ENCODE results near the gene GOSR2.

GOSR2 gene

DNA sequence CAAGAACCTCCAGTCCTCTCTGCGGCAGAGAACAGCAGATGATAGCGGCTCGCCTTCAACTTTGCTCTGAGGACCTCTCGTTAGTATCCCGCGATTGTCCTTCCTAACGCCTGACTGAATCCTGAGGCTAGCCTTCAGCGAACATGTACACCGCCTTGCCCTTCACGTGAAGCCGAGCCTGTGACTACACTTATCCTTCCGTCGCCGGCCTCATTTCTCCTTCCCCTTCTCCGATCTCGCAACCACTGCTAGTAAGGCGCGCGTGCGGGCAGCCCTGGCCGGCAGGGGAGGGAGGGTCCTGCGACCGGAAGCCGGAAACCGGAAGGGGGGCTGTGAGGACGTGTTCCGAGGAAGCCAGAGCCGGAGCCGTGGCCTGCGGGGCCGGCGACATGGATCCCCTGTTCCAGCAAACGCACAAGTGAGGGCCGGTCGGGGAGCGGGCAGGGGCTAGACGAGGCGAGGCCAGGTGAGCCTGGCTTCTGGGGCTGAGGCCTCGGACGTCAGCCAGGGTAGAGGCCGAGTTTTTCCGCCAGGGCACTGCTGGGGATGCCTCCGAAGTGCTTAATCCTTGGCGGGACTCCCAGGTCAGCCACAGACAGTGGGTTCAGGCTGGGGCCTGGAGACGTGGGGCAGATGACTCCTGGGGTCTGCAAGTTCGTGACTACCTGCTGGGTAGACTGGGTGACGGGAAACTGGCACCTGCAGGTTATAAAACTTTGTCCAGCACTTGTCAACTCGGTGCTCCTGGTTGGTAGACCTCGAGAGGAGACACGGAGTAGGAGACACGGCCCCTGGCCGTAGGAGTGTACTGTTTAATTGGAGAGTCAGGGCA, at the start of gene GOSR2:
Gene GOSR2 (plus strand): TSS at position 357 of the 832 bp plus-strand sequence. CDS start 33 bp downstream, at position 390.
- in situ Hi-C loops (cut with HindIII; ENCODE audit: low sequenced_read_pairs) = no loop called here

DNA sequence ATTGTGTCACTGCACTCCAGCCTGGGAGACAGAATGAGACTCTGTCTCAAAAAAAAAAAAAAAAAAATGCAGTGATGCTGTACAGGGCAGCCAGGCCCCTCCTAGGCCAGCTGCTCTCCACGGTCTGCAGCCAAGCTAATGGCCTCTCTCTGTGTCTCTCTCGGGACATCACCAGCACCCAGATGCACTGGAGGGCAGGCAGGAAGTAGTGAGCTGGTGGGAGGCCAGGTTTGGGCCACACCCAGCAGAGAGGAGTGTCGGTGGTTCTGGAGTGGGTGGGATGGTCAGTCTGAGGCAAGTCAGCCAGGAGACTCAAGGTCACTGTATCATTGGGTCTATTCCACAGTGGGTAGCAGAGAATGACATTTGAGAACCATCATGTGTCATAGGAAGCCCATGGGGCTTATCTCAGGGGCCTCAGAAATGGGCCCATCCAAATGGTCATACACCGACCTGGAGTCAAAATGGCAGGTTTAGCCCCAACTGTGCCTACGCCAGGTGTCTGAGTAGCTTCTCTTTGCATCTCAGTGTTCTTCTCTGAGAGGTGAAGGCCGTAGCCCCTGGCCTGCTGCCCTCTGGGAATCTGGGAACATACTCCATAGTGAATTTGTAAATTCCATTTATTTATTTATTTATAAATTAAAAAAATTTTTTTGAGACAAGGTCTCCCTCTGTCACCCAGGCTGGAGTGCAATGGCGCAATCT, 48.9 kb upstream of the GOSR2 start:
- in situ Hi-C loops (cut with HindIII; ENCODE audit: low sequenced_read_pairs) = no loop called here

DNA sequence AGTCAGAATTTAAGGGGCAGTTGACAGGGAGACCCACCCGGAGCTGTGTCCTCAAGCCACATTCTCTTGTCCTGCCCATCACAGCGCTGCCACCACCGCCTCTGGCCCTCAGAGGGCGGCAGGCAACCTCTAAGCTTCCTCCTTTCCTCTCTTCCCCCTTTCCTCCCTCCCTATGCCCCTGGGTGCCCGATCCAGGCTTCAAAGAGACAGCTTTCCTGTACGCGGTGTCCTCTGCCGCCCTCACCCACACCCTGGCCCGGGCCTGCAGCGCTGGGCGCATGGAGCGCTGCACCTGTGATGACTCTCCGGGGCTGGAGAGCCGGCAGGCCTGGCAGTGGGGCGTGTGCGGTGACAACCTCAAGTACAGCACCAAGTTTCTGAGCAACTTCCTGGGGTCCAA, 48.1 kb upstream of the GOSR2 start:
- in situ Hi-C loops (cut with HindIII; ENCODE audit: low sequenced_read_pairs) = no loop called here

DNA sequence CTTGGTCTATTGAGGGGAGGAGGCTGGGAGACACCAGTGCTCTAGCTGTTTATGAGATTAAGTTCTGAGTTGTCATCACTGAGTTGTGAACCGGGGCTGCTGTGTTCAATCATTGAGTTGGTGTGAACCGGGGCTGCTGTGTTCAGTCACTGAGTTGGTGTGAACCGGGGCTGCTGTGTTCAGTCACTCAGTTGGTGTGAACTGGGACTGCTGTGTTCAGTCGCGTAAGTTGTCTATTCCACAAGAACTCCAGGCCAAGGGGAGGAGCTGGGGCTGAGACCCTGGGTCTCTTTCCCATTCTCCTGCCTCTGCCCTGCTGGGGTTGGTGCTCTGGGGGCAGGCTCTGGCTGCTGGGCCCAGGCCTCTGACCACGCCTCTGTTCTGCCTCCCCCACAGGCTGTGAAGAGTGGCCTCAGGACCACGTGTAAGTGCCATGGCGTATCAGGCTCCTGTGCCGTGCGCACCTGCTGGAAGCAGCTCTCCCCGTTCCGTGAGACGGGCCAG, 47.1 kb upstream of the GOSR2 start:
- in situ Hi-C loops (cut with HindIII; ENCODE audit: low sequenced_read_pairs) = no loop called here

DNA sequence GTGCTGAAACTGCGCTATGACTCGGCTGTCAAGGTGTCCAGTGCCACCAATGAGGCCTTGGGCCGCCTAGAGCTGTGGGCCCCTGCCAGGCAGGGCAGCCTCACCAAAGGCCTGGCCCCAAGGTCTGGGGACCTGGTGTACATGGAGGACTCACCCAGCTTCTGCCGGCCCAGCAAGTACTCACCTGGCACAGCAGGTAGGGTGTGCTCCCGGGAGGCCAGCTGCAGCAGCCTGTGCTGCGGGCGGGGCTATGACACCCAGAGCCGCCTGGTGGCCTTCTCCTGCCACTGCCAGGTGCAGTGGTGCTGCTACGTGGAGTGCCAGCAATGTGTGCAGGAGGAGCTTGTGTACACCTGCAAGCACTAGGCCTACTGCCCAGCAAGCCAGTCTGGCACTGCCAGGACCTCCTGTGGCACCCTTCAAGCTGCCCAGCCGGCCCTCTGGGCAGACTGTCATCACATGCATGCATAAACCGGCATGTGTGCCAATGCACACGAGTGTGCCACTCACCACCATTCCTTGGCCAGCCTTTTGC, 46.5 kb upstream of the GOSR2 start:
- in situ Hi-C loops (cut with HindIII; ENCODE audit: low sequenced_read_pairs) = no loop called here

DNA sequence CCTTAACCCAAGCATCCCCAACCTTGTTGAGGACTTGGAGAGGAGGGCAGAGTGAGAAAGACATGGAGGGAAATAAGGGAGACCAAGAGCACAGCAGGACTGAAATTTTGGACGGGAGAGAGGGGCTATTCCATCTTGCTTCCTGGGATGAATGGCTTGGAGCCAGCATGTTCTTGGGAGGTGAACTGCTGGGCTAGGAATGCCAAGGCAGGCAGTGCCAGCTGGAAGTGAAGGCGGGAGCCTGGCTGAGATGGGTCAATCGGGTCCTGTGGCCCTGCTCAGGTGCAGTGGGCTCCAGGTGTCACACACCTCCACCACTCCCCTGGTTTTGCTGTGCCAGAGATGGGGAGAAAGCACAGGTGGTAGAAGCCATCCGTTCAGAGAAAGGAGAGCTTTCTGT, 46.0 kb upstream of the GOSR2 start:
- in situ Hi-C loops (cut with HindIII; ENCODE audit: low sequenced_read_pairs) = no loop called here

DNA sequence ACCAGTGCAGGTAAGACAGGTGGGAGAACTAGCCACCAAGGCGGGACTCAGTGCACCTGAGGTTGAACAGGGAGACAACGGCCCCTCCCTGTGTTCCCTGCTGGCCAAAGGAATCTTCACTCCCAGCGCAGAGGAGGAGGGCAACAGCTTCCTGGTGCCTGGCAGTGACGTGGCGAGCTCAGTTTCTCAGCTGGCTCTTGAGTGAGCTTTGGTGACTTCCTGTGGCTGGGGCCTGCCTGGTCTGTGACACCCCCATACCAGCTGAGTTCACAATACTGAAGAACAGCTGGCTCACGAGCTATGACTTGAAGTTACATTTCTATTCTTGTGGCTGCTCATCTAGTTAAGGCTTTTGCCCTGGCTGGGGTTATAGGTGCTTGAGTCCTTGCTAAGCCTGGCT, 45.5 kb upstream of the GOSR2 start:
- in situ Hi-C loops (cut with HindIII; ENCODE audit: low sequenced_read_pairs) = no loop called here

DNA sequence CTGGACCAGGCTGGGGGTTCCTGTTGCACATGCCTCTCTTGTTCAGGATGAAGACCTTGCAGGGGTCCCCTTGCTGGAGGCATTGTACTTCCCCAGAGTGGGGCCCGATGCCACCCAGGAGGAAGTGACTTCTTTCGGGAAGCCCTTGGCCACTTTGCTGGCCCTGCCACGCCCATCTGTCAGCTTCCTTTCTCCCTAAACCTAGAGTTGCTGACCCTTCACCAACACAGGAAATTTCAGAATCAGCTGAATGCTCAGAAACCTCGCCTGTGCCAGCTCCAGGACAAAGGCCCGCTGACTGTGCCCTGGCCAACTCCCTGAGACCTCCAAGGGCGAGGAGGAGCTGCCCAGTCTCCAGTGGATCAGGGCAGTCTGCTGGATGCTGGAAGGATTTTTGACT, 44.9 kb upstream of the GOSR2 start:
- in situ Hi-C loops (cut with HindIII; ENCODE audit: low sequenced_read_pairs) = no loop called here

DNA sequence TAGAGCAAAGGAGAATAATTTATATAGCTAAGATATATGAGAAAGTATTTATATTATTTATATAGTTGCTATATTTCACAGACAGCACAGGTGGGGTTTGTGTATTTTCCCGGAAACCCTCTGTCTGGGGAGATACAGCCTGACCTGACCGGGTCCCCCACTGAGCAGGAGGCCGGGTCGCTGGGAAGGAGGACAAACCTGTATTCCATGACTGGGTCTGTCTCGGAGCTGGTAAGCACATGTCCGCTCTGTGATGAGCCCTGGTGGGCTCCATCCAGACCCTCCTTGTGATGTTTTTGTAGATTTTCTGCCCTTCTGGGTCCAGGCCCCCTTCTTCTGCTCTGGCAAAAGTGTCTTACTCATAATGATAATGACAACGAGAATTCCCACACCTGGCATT, 43.9 kb upstream of the GOSR2 start:
- in situ Hi-C loops (cut with HindIII; ENCODE audit: low sequenced_read_pairs) = no loop called here

DNA sequence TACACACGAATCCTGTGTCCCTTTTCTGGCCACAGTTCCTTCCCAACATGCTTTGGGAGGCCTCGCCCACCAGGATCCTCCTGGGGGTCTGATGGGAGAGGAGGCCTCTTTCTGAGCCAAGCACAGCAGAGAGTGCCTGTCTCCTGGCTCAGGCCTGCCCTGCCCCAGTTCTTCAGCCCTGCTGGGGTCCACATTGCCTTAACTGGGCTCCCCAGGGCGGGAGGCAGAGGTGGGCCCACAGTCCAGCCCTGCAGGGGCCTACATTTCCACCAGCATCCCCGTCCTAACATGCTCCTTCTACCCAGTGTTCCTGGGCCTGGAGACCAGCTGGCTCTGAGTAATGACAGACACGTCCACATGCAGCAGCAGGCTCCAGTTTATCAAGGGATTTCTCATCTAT, 41.9 kb upstream of the GOSR2 start:
- in situ Hi-C loops (cut with HindIII; ENCODE audit: low sequenced_read_pairs) = no loop called here

DNA sequence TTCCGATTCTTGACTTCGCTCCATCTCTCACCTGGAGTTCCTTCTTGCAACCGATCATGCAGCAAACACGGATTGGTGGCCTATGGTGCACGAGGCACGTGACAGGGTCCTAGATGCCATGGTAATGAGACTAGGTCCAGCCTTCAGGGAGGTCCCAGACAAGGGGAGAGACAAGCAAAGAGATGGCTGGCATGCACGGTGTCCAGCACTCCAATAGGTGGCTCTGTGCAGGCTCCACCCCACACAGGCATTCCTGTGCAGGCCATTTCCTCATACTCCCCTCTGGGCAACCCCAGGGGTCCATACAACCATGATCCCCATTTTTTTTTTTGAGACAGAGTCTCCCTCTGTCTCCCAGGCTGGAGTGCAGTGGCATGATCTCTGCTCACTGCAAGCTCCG, 40.3 kb upstream of the GOSR2 start:
- in situ Hi-C loops (cut with HindIII; ENCODE audit: low sequenced_read_pairs) = no loop called here

DNA sequence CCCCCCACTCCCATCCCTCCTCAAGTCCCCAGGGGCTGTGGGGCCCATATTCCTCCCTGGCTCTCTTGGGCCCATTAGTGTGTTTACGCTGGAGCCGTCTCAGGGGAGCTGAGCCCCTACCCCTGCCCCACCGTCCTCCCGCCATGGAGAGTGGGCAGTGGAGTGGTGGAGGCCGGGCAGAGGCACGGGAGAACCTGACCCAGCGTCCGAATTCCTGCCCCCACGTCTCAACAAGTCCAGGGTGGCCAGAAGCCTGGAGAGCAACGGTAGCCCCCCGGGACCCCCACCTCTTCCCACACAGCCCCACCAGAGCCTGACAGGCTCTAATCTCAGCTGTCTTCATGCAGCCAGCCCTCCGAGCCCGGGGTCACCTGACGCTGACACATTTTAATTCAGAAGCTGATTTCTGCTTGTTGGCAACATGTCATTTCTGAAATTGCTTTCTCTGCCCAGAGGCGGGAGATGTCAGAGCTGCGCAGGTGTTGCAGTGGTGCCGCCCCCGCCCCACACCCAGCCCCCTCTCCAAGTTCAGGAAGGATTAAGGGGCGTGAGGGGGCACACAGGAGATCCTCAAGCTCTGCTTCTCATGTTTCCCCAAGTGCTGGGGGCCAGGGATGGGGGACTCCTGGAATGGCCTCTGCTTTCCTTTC, 39.0 kb upstream of the GOSR2 start:
- in situ Hi-C loops (cut with HindIII; ENCODE audit: low sequenced_read_pairs) = no loop called here

DNA sequence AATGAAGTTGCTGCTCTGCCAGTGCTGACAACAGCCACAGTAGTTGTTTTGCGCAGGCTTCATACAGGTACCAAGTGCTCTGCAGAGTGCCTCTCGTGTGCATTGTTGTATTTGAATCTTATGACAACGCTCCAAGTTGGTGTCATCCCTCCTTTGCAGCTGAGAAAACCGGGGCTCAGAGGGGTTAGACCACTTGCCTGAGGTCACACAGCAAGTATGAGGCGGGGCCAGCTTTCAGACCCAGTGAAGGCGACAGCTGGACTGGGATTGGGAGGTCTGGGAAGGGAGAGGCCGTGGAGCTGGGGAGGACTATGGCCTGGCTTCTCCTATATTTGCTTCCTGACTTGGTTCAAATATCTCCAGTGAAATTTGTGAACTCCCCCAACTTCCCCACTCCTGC, 38.4 kb upstream of the GOSR2 start:
- in situ Hi-C loops (cut with HindIII; ENCODE audit: low sequenced_read_pairs) = no loop called here

DNA sequence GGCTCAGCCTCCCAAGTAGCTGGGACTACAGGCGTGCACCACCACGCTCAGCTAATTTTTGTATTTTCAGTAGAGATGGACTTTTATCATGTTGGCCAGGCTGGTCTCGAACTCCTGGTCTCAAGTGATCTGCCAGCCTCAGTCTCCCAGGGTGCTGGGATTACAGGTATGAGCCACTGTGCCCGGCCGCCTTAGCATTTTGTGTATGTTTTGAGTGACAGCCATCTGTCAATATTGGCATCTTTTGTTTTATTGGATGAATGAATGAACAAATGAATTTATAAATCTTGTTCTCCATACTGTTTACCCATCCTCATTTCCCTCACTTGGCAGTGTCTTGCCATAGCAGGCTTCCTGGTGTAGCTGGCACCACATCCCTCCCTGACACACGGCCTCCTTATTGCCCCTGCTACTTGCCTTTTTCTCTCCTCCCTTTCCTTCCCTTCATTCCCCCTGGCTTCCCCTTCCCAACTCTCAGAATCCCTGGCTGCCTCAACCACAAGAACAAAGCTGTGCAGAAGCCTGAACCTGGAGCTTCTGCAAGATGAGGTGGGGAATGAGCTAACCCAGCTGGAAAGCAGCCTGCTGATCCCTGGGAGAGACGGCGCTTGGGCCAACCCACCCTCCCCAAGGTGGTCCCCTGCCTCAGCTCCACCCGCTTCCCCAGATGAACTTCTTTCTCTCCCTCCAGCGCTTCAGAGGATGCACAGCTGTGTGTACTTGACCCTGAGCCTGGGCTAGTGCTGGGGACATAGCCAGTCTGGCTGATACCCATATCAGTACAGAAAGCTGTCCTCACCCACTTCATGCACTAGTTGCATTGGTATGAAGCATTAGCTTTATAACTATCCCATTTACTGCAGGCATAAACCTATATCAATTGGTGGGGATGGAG, 37.3 kb upstream of the GOSR2 start:
- in situ Hi-C loops (cut with HindIII; ENCODE audit: low sequenced_read_pairs) = no loop called here

DNA sequence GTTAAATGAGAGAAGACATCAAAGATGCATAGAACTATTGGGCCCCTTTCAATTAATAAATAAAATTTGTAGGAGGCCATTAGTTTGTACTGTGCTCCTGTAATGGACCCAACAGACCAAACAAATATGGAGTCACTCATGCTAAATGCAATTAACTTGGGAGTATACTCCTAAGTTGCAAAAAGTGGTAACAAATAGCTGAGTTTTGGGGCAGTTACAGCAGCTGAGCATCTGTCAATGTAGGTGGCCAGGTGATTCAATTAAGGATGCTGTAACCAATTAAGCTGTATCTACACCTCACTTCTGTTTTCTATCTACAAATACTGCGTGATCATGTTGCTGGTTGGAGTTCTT, 36.7 kb upstream of the GOSR2 start:
- in situ Hi-C loops (cut with HindIII; ENCODE audit: low sequenced_read_pairs) = no loop called here

DNA sequence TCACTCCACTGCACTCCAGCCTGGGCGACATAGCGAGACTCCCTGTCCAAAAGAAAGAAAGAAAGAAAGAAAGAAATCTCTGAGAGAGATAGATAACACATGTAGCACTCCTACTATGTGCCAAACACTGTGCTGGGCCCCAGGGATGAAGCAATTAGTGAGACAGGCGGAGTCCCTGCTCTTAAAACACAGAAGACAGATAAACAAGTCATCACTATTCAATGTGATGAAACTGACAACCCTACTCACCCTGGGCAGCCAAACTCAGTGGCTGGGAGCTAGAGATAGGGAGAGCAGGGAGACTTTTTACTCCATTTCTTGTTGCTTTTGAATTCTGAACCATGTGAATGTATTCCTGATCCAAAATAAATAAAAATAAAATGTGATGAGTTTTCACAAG, 35.2 kb upstream of the GOSR2 start:
- in situ Hi-C loops (cut with HindIII; ENCODE audit: low sequenced_read_pairs) = no loop called here

DNA sequence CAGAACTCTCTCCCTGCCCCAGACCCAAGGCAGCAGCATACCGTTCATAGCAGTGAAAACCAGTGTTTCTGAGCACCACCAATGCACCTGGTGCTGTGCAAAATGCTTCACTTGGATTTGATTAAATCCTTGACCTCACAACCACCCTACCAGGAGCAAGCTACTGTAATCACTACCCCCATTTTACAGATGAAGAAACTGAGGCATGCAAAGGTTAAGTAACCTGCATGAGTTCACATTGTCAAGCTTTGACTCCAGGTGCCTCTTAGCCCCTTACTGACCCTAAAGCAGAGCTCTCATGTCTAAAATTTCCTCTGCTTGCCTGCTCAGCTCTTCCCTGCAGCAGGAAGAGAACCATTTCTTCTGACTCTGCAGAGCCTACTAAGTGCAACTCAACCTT, 34.2 kb upstream of the GOSR2 start:
- in situ Hi-C loops (cut with HindIII; ENCODE audit: low sequenced_read_pairs) = no loop called here

DNA sequence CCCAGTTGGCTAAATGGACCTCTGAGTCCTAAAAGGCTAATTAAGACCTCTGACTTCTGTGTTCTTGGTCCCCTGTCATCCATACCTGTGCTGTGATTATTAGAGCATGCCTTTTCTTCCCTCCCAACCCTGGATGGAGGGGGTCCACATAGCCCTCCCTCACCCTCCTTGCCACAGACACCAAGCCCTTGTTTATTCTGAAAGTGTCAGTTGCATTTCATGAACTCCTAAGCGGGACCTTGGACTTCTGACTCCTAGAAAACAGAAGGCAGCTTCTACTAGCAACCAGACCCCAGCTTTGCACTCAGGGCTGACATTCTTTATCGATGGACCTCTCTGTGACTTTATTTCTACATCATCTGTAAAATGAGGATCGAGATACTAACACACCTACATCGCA, 33.4 kb upstream of the GOSR2 start:
- in situ Hi-C loops (cut with HindIII; ENCODE audit: low sequenced_read_pairs) = no loop called here

DNA sequence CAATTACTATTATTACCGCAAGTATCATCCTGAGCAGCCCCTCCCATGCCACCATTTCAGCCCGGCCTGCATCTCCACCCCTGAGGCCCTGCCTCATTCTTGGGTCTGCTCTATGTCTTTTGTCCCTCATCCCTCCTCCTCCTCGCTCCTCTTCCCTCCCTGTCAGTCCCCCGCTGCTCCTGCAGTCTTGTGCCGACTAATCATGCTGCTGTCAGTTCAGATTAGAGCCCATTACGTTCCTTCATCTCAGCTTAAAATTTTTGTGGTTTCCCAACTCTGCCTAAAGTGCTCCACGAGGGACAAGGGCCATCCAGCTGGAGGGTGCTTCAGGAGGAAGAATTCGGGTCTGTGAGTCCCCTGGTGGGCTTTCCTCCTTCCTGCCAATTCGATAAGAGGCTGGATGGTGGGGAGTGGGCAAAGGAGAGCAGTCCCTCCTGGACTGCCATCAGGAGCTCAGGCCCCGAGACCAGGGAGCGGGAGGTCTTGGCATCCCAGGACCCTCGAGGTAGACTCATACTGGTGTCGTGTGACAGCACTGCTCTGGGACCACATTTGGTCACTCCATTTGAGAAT, 32.9 kb upstream of the GOSR2 start:
- in situ Hi-C loops (cut with HindIII; ENCODE audit: low sequenced_read_pairs) = no loop called here

DNA sequence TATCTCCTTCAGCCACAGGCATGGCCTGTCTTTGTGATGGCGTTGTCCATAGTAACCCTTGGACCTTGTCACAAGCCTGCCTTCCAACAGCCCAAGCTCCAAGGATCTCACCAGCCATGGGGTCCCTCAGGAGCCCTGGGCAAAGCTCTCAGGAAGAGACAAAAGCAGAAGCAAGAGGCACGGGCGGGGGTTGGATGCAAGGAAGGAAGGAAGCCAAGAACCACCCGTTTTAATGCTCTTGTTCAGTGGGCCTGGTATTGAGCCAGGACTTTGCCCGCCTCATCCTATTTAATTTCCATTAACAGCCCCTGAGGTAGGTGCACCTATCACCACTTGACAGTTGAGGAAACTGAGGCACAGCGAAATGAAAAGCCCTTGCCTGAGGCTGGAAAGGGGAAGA, 32.3 kb upstream of the GOSR2 start:
- in situ Hi-C loops (cut with HindIII; ENCODE audit: low sequenced_read_pairs) = no loop called here
